ENCODE results near the gene FLYWCH2.

DNA sequence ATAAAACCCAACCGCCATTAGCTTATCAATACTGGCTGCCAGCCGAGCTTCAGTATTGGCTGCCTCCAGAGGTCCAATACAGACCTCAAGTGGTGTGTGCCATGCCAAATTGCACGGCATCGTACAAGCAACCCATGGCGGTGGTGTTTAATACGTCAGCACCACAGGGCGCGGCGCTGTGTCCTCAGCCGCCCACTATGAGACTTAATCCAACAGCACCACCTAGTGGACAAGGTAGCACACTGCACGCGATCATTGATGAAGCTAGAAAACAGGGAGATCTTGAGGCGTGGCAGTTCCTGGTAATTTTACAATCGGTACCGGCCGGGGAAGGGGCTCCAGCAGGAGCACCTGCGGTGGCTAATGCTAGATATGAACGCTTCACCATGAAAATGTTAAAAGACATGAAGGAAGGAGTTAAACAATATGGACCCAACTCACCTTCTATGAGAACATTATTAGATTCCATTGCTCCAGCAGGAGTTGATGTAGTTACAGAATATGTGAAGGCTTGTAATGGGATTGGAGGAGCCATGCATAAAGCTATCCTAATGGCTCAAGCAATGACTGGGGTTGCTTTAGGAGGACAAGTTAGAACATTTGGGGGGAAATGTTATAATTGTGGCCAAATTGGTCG is 44.1 kb downstream of the FLYWCH2 start:
- TF ChIP-seq, protein P1, sequence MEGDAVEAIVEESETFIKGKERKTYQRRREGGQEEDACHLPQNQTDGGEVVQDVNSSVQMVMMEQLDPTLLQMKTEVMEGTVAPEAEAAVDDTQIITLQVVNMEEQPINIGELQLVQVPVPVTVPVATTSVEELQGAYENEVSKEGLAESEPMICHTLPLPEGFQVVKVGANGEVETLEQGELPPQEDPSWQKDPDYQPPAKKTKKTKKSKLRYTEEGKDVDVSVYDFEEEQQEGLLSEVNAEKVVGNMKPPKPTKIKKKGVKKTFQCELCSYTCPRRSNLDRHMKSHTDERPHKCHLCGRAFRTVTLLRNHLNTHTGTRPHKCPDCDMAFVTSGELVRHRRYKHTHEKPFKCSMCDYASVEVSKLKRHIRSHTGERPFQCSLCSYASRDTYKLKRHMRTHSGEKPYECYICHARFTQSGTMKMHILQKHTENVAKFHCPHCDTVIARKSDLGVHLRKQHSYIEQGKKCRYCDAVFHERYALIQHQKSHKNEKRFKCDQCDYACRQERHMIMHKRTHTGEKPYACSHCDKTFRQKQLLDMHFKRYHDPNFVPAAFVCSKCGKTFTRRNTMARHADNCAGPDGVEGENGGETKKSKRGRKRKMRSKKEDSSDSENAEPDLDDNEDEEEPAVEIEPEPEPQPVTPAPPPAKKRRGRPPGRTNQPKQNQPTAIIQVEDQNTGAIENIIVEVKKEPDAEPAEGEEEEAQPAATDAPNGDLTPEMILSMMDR (IDR thresholded peaks at IDR 0.05): peak; percentile 85 to 96 (median 92)
- TF ChIP-seq POLR2A (IDR thresholded peaks at IDR 0.05): no peak

Measured in thyroid gland (tissue), 4 donors.